Trophoblast cell (in vitro differentiated cells and primary cell): ENCODE measurements around the gene TRIM69. TPM values are rescaled to one million over a fixed set of nuclear protein-coding genes. Genes with fewer than 3 reads are reported as not detected.
"Not testable (repeated sequence)": the region's sequence is repeated elsewhere in the genome, so short reads cannot be mapped to it uniquely, and the experiment has no call there.

ENCODE experiments used
- DNase-seq, 2 donors: peaks; one replicate each; pipeline ENCODE4 v3.0.0-alpha.2; 2016
- H2AFZ ChIP-seq: 2 replicates; pipeline ENCODE4 v1.6.1; 2013; ENCODE audit warnings: low read length, moderate library complexity, mild to moderate bottlenecking; ENCODE audit not compliant: insufficient read depth, poor library complexity
- H2AK5ac ChIP-seq: 2 replicates; pipeline ENCODE4 v1.6.1; 2013; ENCODE audit warnings: mild to moderate bottlenecking, low read length
- H2BK120ac ChIP-seq: 2 replicates; pipeline ENCODE4 v1.6.1; 2013; ENCODE audit warnings: low read length, mild to moderate bottlenecking, moderate library complexity; ENCODE audit not compliant: insufficient read depth, poor library complexity
- H2BK12ac ChIP-seq: 2 replicates; pipeline ENCODE4 v1.6.1; 2013; ENCODE audit warnings: mild to moderate bottlenecking, low read length, moderate library complexity
- H2BK5ac ChIP-seq: 2 replicates; pipeline ENCODE4 v1.6.1; 2013; ENCODE audit warnings: low read length, low read depth, moderate library complexity, mild to moderate bottlenecking; ENCODE audit not compliant: poor library complexity
- H3K14ac ChIP-seq: 2 replicates; pipeline ENCODE4 v1.6.1; 2013; ENCODE audit warnings: mild to moderate bottlenecking, low read length
- H3K18ac ChIP-seq: 2 replicates; pipeline ENCODE4 v1.6.1; 2013; ENCODE audit warnings: mild to moderate bottlenecking, low read length
- H3K23ac ChIP-seq: 2 replicates; pipeline ENCODE4 v1.6.1; 2013; ENCODE audit warnings: low read length
- H3K27ac ChIP-seq: 2 replicates; pipeline ENCODE4 v1.5.1; 2013; ENCODE audit warnings: low read depth, mild to moderate bottlenecking, inconsistent platforms, low read length, moderate library complexity
- H3K27me3 ChIP-seq: 2 replicates; pipeline ENCODE4 v1.6.1; 2013; ENCODE audit warnings: inconsistent platforms, mild to moderate bottlenecking, low read length, moderate library complexity; ENCODE audit not compliant: insufficient read depth
- H3K36me3 ChIP-seq, 2 experiments: 1 replicate in 1 of 2; 2 replicates in 1 of 2; pipeline ENCODE4 v1.6.1; 2013; ENCODE audit warnings: low read length in 2 of 2, mild to moderate bottlenecking in 2 of 2, moderate library complexity in 1 of 2; ENCODE audit not compliant: insufficient read depth in 2 of 2, control insufficient read depth in 1 of 2
- H3K4ac ChIP-seq: 2 replicates; pipeline ENCODE4 v1.6.1; 2013; ENCODE audit warnings: low read depth, mild to moderate bottlenecking, low read length, moderate library complexity
- H3K4me1 ChIP-seq, 2 experiments: 1 replicate in 1 of 2; 2 replicates in 1 of 2; pipeline ENCODE4 v1.6.1; 2013; ENCODE audit warnings: low read length in 2 of 2, mild to moderate bottlenecking in 2 of 2, moderate library complexity in 1 of 2; ENCODE audit not compliant: insufficient read depth in 2 of 2, control insufficient read depth in 1 of 2
- H3K4me2 ChIP-seq: 2 replicates; pipeline ENCODE4 v1.6.1; 2013; ENCODE audit warnings: inconsistent platforms, mild to moderate bottlenecking, low read length, moderate library complexity
- H3K4me3 ChIP-seq: 2 replicates; pipeline ENCODE4 v1.5.1; 2013; ENCODE audit warnings: mild to moderate bottlenecking, low read depth, low read length, inconsistent platforms
- H3K79me1 ChIP-seq: one replicate; pipeline ENCODE4 v1.6.1; 2013; ENCODE audit warnings: low read length
- H3K79me2 ChIP-seq: 2 replicates; pipeline ENCODE4 v1.6.1; 2013; ENCODE audit warnings: low read length, mild to moderate bottlenecking; ENCODE audit not compliant: control insufficient read depth, insufficient read depth, poor library complexity
- H3K9ac ChIP-seq: 2 replicates; pipeline ENCODE4 v1.6.1; 2013; ENCODE audit warnings: mild to moderate bottlenecking, low read length
- H3K9me3 ChIP-seq: 2 replicates; pipeline ENCODE4 v1.6.1; 2013; ENCODE audit warnings: low read depth, mild to moderate bottlenecking, control low read depth, inconsistent platforms, low read length; ENCODE audit not compliant: insufficient read depth
- H4K12ac ChIP-seq: 2 replicates; pipeline ENCODE4 v1.6.1; 2013; ENCODE audit warnings: low read depth, mild to moderate bottlenecking, low read length, moderate library complexity
- H4K8ac ChIP-seq: 2 replicates; pipeline ENCODE4 v1.6.1; 2013; ENCODE audit warnings: low read depth, mild to moderate bottlenecking, low read length, moderate library complexity
- H4K91ac ChIP-seq: one replicate; pipeline ENCODE4 v1.6.1; 2013; ENCODE audit warnings: low read depth, mild to moderate bottlenecking, low read length, moderate library complexity
- WGBS: extraction: QIAGEN DNeasy Blood & Tissue Kit; methylation state at CpG from one replicate; pipeline ENCODE4 v1.1.7; 2013; ENCODE audit warnings: missing lambda C conversion rate; ENCODE audit not compliant: insufficient read length, insufficient coverage; ENCODE audit errors: extremely low coverage; 5-methylcytosine and 5-hydroxymethylcytosine counted together
- polyA plus RNA-seq: library from polyadenylated mRNA; stranded (reverse); fragments of 200-250 nt; gene quantifications from 2 replicates; pipeline ENCODE4 v1.2.3, GENCODE V29; 2013

Gene TRIM69
- 3.4 and 4.5 TPM in 2 replicates for polyA plus RNA-seq

GRCh38 chr15:44736181-44736765 lies at the start of gene TRIM69:
TRIM69 (plus strand) TSS chr15:44736528; CDS start chr15:44736705, 177 bp downstream.
- no peak within 1 kb of the TSS for H2BK12ac ChIP-seq
- no peaks in the 10 kb centered on the region for H3K4me1 ChIP-seq
- H4K8ac ChIP-seq = no peak within 1 kb of the TSS
- H2AFZ ChIP-seq = no peak within 1 kb of the TSS
- H2BK120ac ChIP-seq = no peak within 1 kb of the TSS
- H3K79me2 ChIP-seq = no peaks in the 10 kb centered on the region
- H2AK5ac ChIP-seq = no peak within 1 kb of the TSS
- no peak within 1 kb of the TSS for H4K91ac ChIP-seq
- no CpG with 5 or more reads among the region's 3 CpGs for WGBS
- H3K9me3 ChIP-seq = no peaks in the 10 kb centered on the region
- no peak within 1 kb of the TSS for H3K18ac ChIP-seq
- DNase-seq = no peak
- H3K14ac ChIP-seq = no peak within 1 kb of the TSS
- H3K27me3 ChIP-seq = no peaks in the 10 kb centered on the region
- H3K9ac ChIP-seq = no peak within 1 kb of the TSS
- no peak within 1 kb of the TSS for H3K4ac ChIP-seq
- no peak within 1 kb of the TSS for H2BK5ac ChIP-seq
- no peak within 1 kb of the TSS for H3K4me2 ChIP-seq
- H4K12ac ChIP-seq = no peak within 1 kb of the TSS
- no peaks in the 10 kb centered on the region for H3K79me1 ChIP-seq
- no peak within 1 kb of the TSS for H3K27ac ChIP-seq
- no peak within 1 kb of the TSS for H3K4me3 ChIP-seq
- no peaks in the 10 kb centered on the region for H3K36me3 ChIP-seq
- no peak within 1 kb of the TSS for H3K23ac ChIP-seq

GRCh38 chr15:44689318-44689717 lies 47.0 kb upstream of the TRIM69 start:
- not testable (repeated sequence) for DNase-seq, H3K4me1 ChIP-seq, H3K23ac ChIP-seq, H3K4ac ChIP-seq, H3K4me2 ChIP-seq, H2BK12ac ChIP-seq, H3K9ac ChIP-seq, H3K36me3 ChIP-seq, H3K79me1 ChIP-seq, H3K18ac ChIP-seq, H3K14ac ChIP-seq, H3K79me2 ChIP-seq, H4K12ac ChIP-seq, H3K27me3 ChIP-seq, H2BK120ac ChIP-seq, H4K8ac ChIP-seq, H2AK5ac ChIP-seq, H3K27ac ChIP-seq, H3K4me3 ChIP-seq, H2AFZ ChIP-seq, H3K9me3 ChIP-seq, H4K91ac ChIP-seq, H2BK5ac ChIP-seq
- WGBS = no CpG with 5 or more reads among the region's 2 CpGs

GRCh38 chr15:44690245-44690644 lies 46.1 kb upstream of the TRIM69 start:
- not testable (repeated sequence) for H3K4me2 ChIP-seq, H2AFZ ChIP-seq, H3K9me3 ChIP-seq, H3K4me3 ChIP-seq, H2BK12ac ChIP-seq, H3K14ac ChIP-seq, H2BK5ac ChIP-seq, H2AK5ac ChIP-seq, H3K23ac ChIP-seq, H3K27ac ChIP-seq, H3K9ac ChIP-seq, H3K18ac ChIP-seq, H4K8ac ChIP-seq, H3K79me2 ChIP-seq, DNase-seq, H3K4ac ChIP-seq, H2BK120ac ChIP-seq, H3K36me3 ChIP-seq, H3K79me1 ChIP-seq, H3K4me1 ChIP-seq, H4K91ac ChIP-seq, H3K27me3 ChIP-seq, H4K12ac ChIP-seq
- WGBS = no CpG with 5 or more reads among the region's 1 CpG

- Histone ChIP-seq H3K79me1 (no peaks in the 10 kb centered on the region), H4K91ac (no peak overlapping the region), H2AFZ (no peak overlapping the region), H3K9ac (no peak overlapping the region), H2BK120ac (no peak overlapping the region), H3K18ac (no peak overlapping the region), H2BK5ac (no peak overlapping the region), H3K14ac (no peak overlapping the region), H3K79me2 (no peaks in the 10 kb centered on the region), H4K8ac (no peak overlapping the region), H3K9me3 (no peaks in the 10 kb centered on the region), H3K23ac (no peak overlapping the region), H3K4me3 (no peak overlapping the region), H3K4me2 (no peak overlapping the region), H3K27ac (no peak overlapping the region), H3K4me1 (no peaks in the 10 kb centered on the region), H3K27me3 (no peaks in the 10 kb centered on the region), H3K36me3 (no peaks in the 10 kb centered on the region), H4K12ac (no peak overlapping the region), H3K4ac (no peak overlapping the region), H2AK5ac (no peak overlapping the region), H2BK12ac (no peak overlapping the region)
- WGBS = no CpG with 5 or more reads among the region's 1 CpG
- no peak for DNase-seq
Measured at GRCh38 chr15:44692659-44693058, 43.7 kb upstream of the TRIM69 start.
